GM10248 (cell line): ENCODE measurements around the gene SMCO1.
A peak's percentile ranks its signal among the peaks of the same experiment; 100 is the strongest.

Source experiments
- CTCF ChIA-PET: fragments of 300-600 bp; sonication (Branson Sonifier 250); formaldehyde crosslinking; extraction: SDS; loops from one replicate; lab custom pipeline; 2021; ENCODE audit warnings: antibody characterized with exemption; lab: Yijun Ruan, JAX
- POLR2A ChIA-PET: fragments of 350-650 bp; sonication (Branson Sonifier 250); formaldehyde crosslinking; extraction: SDS; loops from one replicate; lab custom pipeline; 2020; ENCODE audit warnings: antibody characterized with exemption; lab: Yijun Ruan, JAX
- DNase-seq: peaks from one replicate; pipeline ENCODE4 v3.0.0; 2012; ENCODE audit errors: extremely low spot score
- TF ChIP-seq, protein P1 (sequence below): IDR thresholded peaks from 2 replicates; pipeline ENCODE4 v1.5.1; 2012; ENCODE audit warnings: mild to moderate bottlenecking, low read depth; ENCODE audit errors: extremely low read depth, missing control alignments, control extremely low read depth

The SMCO1 gene

DNA sequence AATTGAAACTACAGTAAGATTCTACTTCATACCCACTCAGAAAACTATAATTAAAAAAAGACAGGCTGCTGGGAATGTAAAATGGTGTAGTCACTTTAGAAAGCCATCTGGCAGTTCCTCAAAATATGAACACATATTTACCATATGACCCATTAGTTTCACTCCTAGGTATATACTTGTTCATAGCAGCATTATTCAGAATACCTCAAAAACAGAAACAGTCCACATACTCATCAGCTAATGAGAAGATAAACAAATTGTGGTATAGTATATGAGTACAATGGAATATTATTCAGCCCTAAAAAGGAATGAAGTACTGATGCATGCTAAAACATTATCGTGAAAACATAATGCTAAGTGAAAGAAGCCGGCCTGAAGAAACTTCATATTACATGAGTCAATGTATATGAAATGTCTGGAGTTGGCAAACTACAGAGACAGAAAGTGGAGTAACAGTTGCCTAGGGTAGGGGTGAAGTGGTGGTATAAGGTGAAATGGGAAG lies 29.4 kb upstream of the SMCO1 start:
- DNase-seq, result no peak
- ChIA-PET POLR2A (no interaction called here), CTCF (interaction anchor here (1.3 to 1.5 kb wide), 2 partner anchors 16 to 23 kb away, joined by 3 to 4 read pairs; partner anchors contain the start of genes FBXO45 and WDR53)
- TF ChIP-seq, protein P1, sequence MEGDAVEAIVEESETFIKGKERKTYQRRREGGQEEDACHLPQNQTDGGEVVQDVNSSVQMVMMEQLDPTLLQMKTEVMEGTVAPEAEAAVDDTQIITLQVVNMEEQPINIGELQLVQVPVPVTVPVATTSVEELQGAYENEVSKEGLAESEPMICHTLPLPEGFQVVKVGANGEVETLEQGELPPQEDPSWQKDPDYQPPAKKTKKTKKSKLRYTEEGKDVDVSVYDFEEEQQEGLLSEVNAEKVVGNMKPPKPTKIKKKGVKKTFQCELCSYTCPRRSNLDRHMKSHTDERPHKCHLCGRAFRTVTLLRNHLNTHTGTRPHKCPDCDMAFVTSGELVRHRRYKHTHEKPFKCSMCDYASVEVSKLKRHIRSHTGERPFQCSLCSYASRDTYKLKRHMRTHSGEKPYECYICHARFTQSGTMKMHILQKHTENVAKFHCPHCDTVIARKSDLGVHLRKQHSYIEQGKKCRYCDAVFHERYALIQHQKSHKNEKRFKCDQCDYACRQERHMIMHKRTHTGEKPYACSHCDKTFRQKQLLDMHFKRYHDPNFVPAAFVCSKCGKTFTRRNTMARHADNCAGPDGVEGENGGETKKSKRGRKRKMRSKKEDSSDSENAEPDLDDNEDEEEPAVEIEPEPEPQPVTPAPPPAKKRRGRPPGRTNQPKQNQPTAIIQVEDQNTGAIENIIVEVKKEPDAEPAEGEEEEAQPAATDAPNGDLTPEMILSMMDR, result no peak

DNA sequence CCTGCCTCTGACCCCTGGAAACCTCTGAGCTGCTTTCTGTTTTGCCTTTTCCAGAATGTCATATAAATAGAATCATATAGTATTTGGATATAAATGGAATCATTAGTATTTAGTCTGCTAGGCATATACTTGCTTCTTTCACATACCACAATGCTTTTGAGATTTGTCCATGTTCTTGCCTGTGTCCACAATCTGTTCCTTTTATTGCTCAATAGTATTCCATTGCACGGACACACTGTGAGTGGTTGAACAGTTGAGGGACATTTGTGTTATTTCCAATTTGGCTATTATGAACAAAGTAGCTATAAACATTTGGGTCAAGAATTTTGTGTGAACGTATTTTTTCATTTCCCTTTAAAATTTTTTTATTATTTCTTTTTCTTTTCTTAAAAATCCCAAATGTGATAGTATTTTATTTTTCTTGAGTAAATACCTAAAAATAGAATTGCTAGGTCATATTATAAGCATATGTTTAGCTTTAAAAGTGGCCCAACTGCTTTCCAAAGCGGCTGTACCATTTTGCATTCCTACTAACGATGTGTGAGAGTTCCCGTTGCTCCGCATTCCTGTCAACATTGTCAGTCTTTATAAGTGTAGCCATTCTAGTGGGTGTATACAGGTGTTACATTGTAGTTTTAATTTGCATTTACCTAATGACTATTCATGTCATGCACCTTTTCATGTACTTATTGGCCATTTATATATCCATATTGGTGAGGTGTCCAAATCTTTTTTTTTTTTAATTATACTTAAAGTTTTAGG lies 26.7 kb upstream of the SMCO1 start:
- CTCF ChIA-PET, result no interaction called here
- no peak for DNase-seq
- POLR2A ChIA-PET, result no interaction called here
- TF ChIP-seq, protein P1, result no peak

DNA sequence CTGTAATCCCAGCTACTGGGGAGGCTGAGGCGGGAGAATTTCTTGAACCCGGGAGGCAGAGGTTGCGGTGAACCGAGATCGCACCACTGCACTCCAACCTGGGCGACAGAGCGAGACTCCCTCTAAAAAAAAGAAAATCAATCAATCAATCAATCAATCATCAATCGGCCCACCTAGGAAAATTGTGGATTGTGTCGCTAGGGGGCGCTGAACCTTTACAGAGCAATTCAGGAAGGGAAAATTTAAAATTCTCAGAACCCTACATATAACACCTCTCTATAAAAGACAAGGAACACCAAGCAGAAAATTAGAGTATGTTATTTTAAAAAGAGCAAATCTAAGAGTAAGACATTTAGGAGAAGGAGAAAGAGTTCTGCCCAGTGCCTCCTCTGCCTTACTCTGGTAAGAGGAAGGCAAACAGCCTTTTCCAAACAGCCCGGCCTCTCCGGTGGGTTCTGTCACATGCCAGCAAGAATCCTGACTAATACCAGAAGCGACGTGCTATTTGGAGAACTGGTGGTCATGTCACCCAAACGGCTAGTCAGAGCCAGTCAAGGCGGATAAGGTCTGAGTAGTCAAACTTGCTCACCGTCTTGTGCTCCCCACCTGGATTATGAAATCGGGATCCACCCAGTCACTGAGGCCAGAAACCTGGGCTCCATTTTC lies 22.3 kb upstream of the SMCO1 start:
- DNase-seq, result peak; percentile 39
- TF ChIP-seq, protein P1, result peak; percentile 64
- ChIA-PET POLR2A (no interaction called here), CTCF (interaction anchor here (0.8 to 3.7 kb wide), 10 partner anchors 9 to 438 kb away, joined by 3 to 24 read pairs (median 3); partner anchors contain the start of gene WDR53)

DNA sequence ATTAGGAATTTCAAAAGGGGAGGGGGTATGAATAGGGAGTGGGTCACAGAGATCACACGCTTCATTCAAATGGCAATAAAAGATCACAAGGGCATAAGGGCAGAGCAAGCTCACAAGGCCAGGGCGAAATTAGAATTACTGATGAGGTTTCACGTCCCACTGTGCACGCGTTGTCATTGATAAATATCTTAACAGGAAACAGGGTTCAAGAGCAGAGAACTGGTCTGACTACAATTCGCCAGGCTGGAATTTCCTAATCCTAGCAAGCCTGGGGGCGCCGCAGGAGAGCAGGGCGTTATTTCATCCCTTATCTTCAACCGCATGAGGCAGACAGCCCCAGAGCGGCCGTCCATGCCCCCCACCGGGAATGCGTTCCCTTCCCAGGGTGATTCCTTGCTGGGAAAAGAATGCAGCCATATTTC lies 18.1 kb upstream of the SMCO1 start:
- ChIA-PET CTCF (no interaction called here), POLR2A (no interaction called here)
- DNase-seq, result no peak
- TF ChIP-seq, protein P1, result no peak

DNA sequence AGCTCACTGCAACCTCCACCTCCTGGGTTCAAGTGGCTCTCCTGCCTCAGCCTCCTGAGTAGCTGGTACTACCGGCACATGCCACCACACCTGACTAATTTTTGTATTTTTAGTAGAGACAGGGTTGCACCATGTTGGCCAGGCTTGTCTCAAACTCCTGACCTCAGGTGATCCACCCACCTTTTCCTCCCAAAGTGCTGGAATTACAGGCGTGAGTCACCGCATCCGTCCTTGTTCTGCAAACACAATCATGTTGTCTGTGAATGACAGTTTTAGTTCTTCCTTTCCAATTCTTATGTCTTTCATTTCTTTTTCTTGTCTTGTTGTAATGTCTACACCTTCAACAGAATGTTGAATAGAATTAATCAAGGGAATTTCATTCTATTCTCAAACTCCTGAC lies 16.3 kb upstream of the SMCO1 start:
- no peak for DNase-seq
- CTCF ChIA-PET, result interaction anchor here (0.8 to 3.4 kb wide), 3 partner anchors 9 to 155 kb away, joined by 3 to 17 read pairs (median 7); no protein-coding TSS in a partner anchor
- TF ChIP-seq, protein P1, result no peak
- POLR2A ChIA-PET, result no interaction called here

DNA sequence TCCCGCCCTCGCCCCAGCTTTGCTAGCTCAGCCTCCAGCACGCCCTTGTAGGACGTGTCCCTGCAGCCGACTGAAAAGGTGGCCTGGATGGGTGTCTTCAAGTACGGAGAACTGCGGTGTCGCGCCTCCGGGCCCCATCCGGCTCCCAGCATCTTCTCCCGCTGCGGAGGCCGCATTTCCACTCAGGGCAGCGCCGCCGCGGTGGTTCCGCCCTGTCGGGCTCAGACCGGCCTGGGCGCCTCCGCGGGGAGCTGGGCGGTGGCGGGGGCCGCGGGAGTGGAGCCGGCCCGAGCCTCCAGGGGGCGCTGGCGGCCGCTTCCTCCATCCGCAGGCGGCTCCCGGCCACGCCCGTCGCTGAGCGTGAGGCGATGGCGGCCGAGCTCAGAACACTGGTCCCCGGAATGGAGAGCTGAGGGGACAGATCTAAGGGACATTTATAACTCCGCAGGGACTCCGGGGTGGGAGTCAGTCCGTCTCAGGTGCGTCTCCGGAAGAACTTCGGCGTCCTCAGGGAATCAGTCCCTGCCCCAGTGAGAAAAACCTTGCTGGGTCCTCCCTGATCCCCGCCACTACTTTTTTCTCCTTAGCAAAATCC lies 13.6 kb upstream of the SMCO1 start:
- ChIA-PET CTCF (interaction anchor here (0.6 to 4.2 kb wide), 54 partner anchors 8 to 472 kb away, joined by 3 to 30 read pairs (median 4); partner anchors contain the start of genes FBXO45, NCBP2, RNF168 and SENP5), POLR2A (interaction anchor here (0.5 to 0.7 kb wide), 2 partner anchors 63 to 247 kb away, joined by 4 to 7 read pairs; no protein-coding TSS in a partner anchor)
- TF ChIP-seq, protein P1, result peak; percentile 82
- peak; percentile 91 for DNase-seq
